ENCODE results near the gene CCDC117. TPM values are rescaled to one million over a fixed set of nuclear protein-coding genes. Genes with fewer than 3 reads are reported as not detected.
"Not testable (repeated sequence)": the region's sequence is repeated elsewhere in the genome, so short reads cannot be mapped to it uniquely, and the experiment has no call there.

The CCDC117 gene
- total and polyA plus RNA-seq, 7 donors: 9.6 to 33.2 (median 23.9) TPM

DNA sequence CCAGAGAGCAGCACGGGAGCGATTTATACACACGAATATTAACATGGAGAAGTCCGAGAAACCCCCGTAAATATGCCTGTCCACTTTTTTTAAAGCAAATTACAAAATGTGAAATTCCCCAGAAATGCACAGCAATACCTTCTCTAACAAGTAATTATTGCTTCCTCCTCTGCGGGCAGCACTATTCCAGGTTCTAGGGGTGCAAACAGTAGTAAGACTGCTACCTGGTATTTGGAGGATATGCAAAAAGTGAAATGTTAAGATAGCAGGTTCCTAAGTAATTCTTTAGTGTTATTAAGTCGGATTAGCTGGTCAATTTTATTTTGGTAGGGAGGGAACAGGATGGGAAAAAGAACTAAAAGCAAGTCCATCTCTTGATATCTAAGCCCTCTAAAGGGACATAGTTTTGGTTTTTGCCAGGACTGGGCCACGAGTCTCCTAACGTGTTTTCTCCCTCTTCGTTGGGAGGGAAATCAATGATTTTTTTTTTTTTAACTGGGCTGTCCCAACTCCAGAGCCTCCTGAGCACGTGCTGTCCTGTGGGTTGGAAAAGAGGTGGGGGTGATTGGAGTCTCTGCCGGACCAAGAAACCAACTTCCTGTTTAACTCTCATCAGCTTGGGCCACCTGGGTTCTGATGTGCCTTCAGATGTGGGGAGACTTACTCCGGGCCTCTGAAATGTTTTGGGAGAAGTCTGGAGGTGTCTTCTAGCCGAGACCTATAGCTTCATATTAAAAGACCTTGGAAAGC is 29.5 kb downstream of the CCDC117 start:
- no peaks in the 10 kb centered on the region for H3K9me3 ChIP-seq
- DNase-seq: no peak
- 19 to 25% methylated on average over 14 of the region's 14 CpGs for WGBS, 2 donors
- H3K4me1 ChIP-seq: peaks cover 0 to 41% (median 39%) of the 10 kb centered on the region in 4 donors
- intact Hi-C loops (cut with DNase I): no loop called here
- peaks cover 0 to 20% (median under 1%) of the 10 kb centered on the region in 4 donors for H3K36me3 ChIP-seq
- H3K4me3 ChIP-seq: peak overlapping the region in 3 of 4 donors; percentile 74 to 95 (median 79)
- H3K27ac ChIP-seq: peak overlapping the region; percentile 96 to 100 (median 100)
- TF ChIP-seq POLR2A (IDR thresholded peaks at IDR 0.05): no peak
- no peak for TF ChIP-seq POLR2AphosphoS5 (IDR thresholded peaks at IDR 0.05)
- TF ChIP-seq, protein P1, sequence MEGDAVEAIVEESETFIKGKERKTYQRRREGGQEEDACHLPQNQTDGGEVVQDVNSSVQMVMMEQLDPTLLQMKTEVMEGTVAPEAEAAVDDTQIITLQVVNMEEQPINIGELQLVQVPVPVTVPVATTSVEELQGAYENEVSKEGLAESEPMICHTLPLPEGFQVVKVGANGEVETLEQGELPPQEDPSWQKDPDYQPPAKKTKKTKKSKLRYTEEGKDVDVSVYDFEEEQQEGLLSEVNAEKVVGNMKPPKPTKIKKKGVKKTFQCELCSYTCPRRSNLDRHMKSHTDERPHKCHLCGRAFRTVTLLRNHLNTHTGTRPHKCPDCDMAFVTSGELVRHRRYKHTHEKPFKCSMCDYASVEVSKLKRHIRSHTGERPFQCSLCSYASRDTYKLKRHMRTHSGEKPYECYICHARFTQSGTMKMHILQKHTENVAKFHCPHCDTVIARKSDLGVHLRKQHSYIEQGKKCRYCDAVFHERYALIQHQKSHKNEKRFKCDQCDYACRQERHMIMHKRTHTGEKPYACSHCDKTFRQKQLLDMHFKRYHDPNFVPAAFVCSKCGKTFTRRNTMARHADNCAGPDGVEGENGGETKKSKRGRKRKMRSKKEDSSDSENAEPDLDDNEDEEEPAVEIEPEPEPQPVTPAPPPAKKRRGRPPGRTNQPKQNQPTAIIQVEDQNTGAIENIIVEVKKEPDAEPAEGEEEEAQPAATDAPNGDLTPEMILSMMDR (IDR thresholded peaks at IDR 0.05): no peak
- TF ChIP-seq EP300 (IDR thresholded peaks at IDR 0.05): no peak
- no peaks in the 10 kb centered on the region for H3K27me3 ChIP-seq

DNA sequence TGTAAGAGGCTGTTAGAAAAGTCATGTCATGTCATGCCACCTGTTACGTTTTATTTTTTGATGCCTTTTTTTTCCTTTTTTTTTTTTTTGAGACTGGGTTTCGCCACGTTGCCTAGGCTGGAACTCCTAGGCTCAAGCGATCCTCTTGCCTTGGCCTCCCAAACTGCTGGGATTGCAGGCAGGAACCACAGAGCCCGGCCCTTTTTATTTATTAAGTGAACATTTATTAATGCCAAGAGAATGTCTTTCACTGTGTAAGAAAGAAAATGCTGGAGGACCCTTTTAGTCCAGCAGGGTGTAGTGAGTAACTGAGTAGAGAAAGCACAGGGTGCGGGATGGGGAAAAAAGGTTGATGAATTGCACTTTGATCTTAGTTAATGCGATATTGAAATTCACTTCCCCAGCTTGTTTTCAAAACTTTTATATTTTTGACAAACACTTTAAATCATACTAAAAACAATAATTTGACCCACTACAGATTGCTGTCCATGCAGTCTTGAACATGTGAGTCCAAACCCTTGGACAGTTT is 30.2 kb downstream of the CCDC117 start:
- H3K4me3 ChIP-seq: no peak overlapping the region
- no peaks in the 10 kb centered on the region for H3K9me3 ChIP-seq
- peaks cover 0 to 35% (median 34%) of the 10 kb centered on the region in 4 donors for H3K4me1 ChIP-seq
- WGBS, 2 donors: 39 to 52% methylated on average over 7 of the region's 7 CpGs
- no peak for TF ChIP-seq POLR2AphosphoS5 (IDR thresholded peaks at IDR 0.05)
- TF ChIP-seq POLR2A (IDR thresholded peaks at IDR 0.05): no peak
- no peak for TF ChIP-seq EP300 (IDR thresholded peaks at IDR 0.05)
- TF ChIP-seq, protein P1 (IDR thresholded peaks at IDR 0.05): peak in 1 of 4 experiments; percentile 11
- H3K36me3 ChIP-seq: peaks cover 0 to 14% (median 0%) of the 10 kb centered on the region in 4 donors
- H3K27ac ChIP-seq: peak overlapping the region in 2 of 4 donors; percentile 99 to 100
- no peak for DNase-seq
- no peaks in the 10 kb centered on the region for H3K27me3 ChIP-seq
- intact Hi-C loops (cut with DNase I): no loop called here

DNA sequence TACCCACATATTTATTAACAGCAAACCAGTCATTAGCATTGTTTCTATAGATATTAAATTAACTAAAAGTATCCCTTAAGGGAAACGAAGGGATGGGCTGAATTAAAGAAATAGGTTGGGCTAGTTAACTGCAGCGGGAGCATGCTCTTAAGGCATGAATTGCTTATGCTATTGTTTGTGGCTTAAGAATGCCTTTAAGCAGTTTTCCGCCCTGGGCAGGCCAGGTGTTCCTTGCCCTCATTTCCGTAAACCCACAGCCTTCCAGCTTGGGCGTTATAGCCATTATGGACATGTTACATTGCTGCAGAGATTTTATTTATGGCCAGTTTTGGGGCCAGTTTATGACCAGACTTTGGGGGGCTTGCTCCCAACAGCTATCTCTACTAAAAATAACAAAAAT is 32.9 kb downstream of the CCDC117 start:
- intact Hi-C loops (cut with DNase I); H3K27me3 ChIP-seq; H3K27ac ChIP-seq; H3K4me3 ChIP-seq; H3K36me3 ChIP-seq; DNase-seq; H3K9me3 ChIP-seq: not testable (repeated sequence)
- peaks cover 0 to 20% (median 18%) of the 10 kb centered on the region in 4 donors for H3K4me1 ChIP-seq
- WGBS, 2 donors: 87 to 90% methylated on average over 5 of the region's 5 CpGs

DNA sequence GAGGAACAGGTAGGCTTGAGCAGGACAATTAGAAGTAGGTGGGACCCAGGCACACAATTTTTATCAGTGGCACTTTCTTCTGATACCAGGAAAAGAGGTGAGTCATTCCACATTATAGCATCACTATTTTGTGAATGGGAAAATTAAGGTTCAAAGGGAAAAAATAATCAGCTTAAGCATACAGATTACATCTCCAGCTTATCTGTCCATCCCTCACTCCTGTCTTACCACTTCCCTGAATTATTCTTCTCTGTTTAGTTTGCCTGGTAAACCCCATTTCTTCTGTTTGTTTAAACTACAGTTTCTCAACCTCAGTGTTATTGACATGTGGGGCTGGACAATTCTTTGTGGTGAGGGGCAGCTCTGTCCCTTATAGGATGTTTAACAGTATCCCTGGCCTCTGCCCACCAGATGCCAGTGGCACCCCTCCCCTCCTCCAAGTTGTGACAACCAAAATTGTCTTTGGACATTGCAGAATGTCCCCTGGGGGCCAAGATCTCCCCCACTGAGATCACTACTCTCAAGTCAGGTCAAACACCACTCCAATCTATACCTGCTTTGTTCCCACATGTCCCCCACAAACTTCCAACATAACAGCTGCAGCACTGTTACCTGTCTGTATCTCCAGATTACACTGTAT is 36.3 kb downstream of the CCDC117 start:
- Histone ChIP-seq H3K27me3 (no peaks in the 10 kb centered on the region), H3K27ac (no peak overlapping the region), H3K4me1 (peaks cover 0 to 9% (median 4%) of the 10 kb centered on the region in 4 donors), H3K9me3 (no peaks in the 10 kb centered on the region), H3K36me3 (peaks cover 0 to 4% (median 0%) of the 10 kb centered on the region in 4 donors), H3K4me3 (no peak overlapping the region)
- intact Hi-C loops (cut with DNase I): no loop called here
- TF ChIP-seq POLR2A (IDR thresholded peaks at IDR 0.05): no peak
- no peak for TF ChIP-seq POLR2AphosphoS5 (IDR thresholded peaks at IDR 0.05)
- TF ChIP-seq EP300 (IDR thresholded peaks at IDR 0.05): no peak
- TF ChIP-seq, protein P1 (IDR thresholded peaks at IDR 0.05): no peak
- no peak for DNase-seq

DNA sequence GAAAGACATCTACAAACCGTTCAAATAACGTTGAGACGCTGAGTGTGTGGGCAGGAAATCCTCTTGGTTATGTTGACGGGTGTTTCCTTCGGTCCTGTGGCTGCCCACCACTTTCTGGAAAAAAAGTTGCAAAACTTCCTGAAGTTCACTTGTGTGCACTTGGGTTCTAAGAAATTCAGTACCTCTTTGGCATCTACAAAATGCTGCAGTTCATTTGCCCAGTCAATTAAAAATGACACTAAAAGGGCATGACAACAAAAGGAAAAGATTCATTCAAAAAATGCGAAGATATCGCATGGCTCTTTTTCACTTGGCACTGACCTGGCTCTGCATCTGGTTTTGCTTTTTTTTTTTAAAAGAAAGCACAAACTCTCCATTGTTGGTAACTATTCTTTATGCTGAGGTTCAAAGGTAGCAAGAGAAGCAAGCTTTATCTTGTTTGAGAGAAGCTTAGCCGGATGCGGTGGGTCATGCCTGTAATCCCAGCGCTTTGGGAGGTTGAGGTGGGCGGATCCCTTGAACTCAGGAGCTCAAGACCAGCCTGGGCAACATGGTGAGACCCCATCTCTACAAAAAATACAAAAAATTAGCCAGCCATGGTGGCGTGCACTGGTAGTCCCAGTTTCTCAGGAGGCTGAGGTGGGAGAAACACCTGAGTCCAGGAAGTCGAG is 38.5 kb downstream of the CCDC117 start:
- intact Hi-C loops (cut with DNase I): no loop called here
- WGBS, 2 donors: 44 to 83% methylated on average over 13 of the region's 13 CpGs
- TF ChIP-seq, protein P1 (IDR thresholded peaks at IDR 0.05): no peak
- TF ChIP-seq POLR2AphosphoS5 (IDR thresholded peaks at IDR 0.05): peak in 1 of 4 donors; percentile 23
- Histone ChIP-seq H3K36me3 (no peaks in the 10 kb centered on the region), H3K9me3 (no peaks in the 10 kb centered on the region), H3K27ac (peak overlapping the region in 3 of 4 donors; percentile 27 to 53 (median 37)), H3K4me3 (no peak overlapping the region), H3K4me1 (peaks cover 0 to 15% (median 4%) of the 10 kb centered on the region in 4 donors), H3K27me3 (no peaks in the 10 kb centered on the region)
- DNase-seq: no peak
